HG02840 (cell line): Measurements from ENCODE around the gene PRSS8.
"Not testable (repeated sequence)": the region's sequence is repeated elsewhere in the genome, so short reads cannot be mapped to it uniquely, and the experiment has no call there.

Source experiments
- ATAC-seq: cut with Tn5 transposase; IDR thresholded peaks from one replicate; pipeline ENCODE4 v1.9.1; 2021; ENCODE audit warnings: mild to moderate bottlenecking, moderate library complexity, moderate number of reproducible peaks; ENCODE audit not compliant: unreplicated experiment, low FRiP score

Gene PRSS8

GRCh38 chr16:31108035-31108793, 27.3 kb downstream of the PRSS8 start, which contains the start of gene BCKDK:
BCKDK (plus strand) TSS chr16:31108386; CDS start chr16:31109224, 838 bp downstream.
- peak; percentile 74 for ATAC-seq

GRCh38 chr16:31107465-31107867, 28.1 kb downstream of the PRSS8 start:
- ATAC-seq, result no peak

GRCh38 chr16:31106509-31107464, 28.7 kb downstream of the PRSS8 start:
- no peak for ATAC-seq

- no peak for ATAC-seq
Measured at GRCh38 chr16:31105677-31106213, 29.8 kb downstream of the PRSS8 start.

GRCh38 chr16:31100876-31101641, 34.5 kb downstream of the PRSS8 start:
- not testable (repeated sequence) for ATAC-seq

GRCh38 chr16:31099860-31100638, 35.5 kb downstream of the PRSS8 start:
- ATAC-seq, result no peak

GRCh38 chr16:31094424-31095120, 41.0 kb downstream of the PRSS8 start, which contains the start of gene VKORC1:
VKORC1 (minus strand) TSS chr16:31094797; CDS start chr16:31094729, 68 bp downstream.
- peak; percentile 73 for ATAC-seq

GRCh38 chr16:31094088-31094423, 41.5 kb downstream of the PRSS8 start:
- no peak for ATAC-seq

GRCh38 chr16:31093132-31093703, 42.3 kb downstream of the PRSS8 start:
- no peak for ATAC-seq

GRCh38 chr16:31092330-31092729, 43.2 kb downstream of the PRSS8 start:
- no peak for ATAC-seq

- no peak for ATAC-seq
Measured at GRCh38 chr16:31090540-31090939, 45.0 kb downstream of the PRSS8 start.

GRCh38 chr16:31089199-31089598, 46.3 kb downstream of the PRSS8 start:
- ATAC-seq, result no peak

GRCh38 chr16:31088459-31089183, 46.9 kb downstream of the PRSS8 start, which contains the start of gene PRSS53:
PRSS53 (minus strand) TSS chr16:31088943; CDS start chr16:31088809, 134 bp downstream.
- no peak for ATAC-seq

- no peak for ATAC-seq
Measured at GRCh38 chr16:31087971-31088370, 47.6 kb downstream of the PRSS8 start.

- no peak for ATAC-seq
Measured at GRCh38 chr16:31087481-31087880, 48.0 kb downstream of the PRSS8 start.

- no peak for ATAC-seq
Measured at GRCh38 chr16:31086629-31086906, 49.0 kb downstream of the PRSS8 start.

- no peak for ATAC-seq
Measured at GRCh38 chr16:31085873-31086628, 49.5 kb downstream of the PRSS8 start.
